D721Med (cell line): ENCODE results near the gene IZUMO2.

ENCODE experiments used
- DNase-seq: peaks from one replicate; pipeline ENCODE4 v3.0.0; 2011; ENCODE audit warnings: low spot score; ENCODE audit not compliant: insufficient read length
- FAIRE-seq: peaks from 2 replicates; lab custom pipeline; 2011; peaks lifted over from hg19 to GRCh38; lab: Jason Lieb, UNC
- TF ChIP-seq, protein P1 (sequence below): IDR thresholded peaks from 2 replicates; pipeline ENCODE4 v1.5.1; 2012; ENCODE audit warnings: mild to moderate bottlenecking, control low read depth; ENCODE audit not compliant: insufficient read depth; ENCODE audit errors: missing control alignments

IZUMO2 gene

GRCh38 chr19:50204081-50204428, 41.0 kb upstream of the IZUMO2 start:
- no peak for DNase-seq
- TF ChIP-seq, protein P1, sequence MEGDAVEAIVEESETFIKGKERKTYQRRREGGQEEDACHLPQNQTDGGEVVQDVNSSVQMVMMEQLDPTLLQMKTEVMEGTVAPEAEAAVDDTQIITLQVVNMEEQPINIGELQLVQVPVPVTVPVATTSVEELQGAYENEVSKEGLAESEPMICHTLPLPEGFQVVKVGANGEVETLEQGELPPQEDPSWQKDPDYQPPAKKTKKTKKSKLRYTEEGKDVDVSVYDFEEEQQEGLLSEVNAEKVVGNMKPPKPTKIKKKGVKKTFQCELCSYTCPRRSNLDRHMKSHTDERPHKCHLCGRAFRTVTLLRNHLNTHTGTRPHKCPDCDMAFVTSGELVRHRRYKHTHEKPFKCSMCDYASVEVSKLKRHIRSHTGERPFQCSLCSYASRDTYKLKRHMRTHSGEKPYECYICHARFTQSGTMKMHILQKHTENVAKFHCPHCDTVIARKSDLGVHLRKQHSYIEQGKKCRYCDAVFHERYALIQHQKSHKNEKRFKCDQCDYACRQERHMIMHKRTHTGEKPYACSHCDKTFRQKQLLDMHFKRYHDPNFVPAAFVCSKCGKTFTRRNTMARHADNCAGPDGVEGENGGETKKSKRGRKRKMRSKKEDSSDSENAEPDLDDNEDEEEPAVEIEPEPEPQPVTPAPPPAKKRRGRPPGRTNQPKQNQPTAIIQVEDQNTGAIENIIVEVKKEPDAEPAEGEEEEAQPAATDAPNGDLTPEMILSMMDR, result no peak
- FAIRE-seq, result no peak

- no peak for DNase-seq
- TF ChIP-seq, protein P1, result no peak
- no peak for FAIRE-seq
These were observed 40.4 kb upstream of the IZUMO2 start, which contains the start of gene MYH14 for GRCh38 chr19:50203281-50204080. TSS of gene MYH14 (plus strand) at chr19:50203622. CDS start at chr19:50210366, 6,744 bp downstream.

GRCh38 chr19:50202962-50203280, 39.8 kb upstream of the IZUMO2 start:
- FAIRE-seq, result no peak
- TF ChIP-seq, protein P1, result no peak

GRCh38 chr19:50202386-50202785, 39.3 kb upstream of the IZUMO2 start:
- FAIRE-seq, result no peak
- DNase-seq, result no peak
- TF ChIP-seq, protein P1, result no peak

More at GRCh38 chr19:50202962-50203280, 39.8 kb upstream of the IZUMO2 start:
- DNase-seq, result no peak

DNA sequence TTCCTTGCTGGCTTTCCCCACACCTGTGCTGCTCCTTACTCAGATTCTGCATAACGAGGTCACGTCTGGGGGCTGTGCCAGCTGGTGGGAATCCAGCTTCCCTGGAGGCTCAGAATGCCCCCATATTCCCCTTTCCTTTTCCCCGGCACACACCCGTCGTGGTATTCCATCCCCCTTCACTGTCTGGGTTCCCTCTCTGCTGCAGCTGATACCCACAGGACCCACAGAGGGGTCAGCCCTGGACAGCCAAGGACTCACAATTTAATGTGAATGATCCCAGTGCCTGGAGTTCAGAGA, 36.1 kb upstream of the IZUMO2 start:
- FAIRE-seq (no peak), DNase-seq (no peak)
- TF ChIP-seq, protein P1, result no peak

DNA sequence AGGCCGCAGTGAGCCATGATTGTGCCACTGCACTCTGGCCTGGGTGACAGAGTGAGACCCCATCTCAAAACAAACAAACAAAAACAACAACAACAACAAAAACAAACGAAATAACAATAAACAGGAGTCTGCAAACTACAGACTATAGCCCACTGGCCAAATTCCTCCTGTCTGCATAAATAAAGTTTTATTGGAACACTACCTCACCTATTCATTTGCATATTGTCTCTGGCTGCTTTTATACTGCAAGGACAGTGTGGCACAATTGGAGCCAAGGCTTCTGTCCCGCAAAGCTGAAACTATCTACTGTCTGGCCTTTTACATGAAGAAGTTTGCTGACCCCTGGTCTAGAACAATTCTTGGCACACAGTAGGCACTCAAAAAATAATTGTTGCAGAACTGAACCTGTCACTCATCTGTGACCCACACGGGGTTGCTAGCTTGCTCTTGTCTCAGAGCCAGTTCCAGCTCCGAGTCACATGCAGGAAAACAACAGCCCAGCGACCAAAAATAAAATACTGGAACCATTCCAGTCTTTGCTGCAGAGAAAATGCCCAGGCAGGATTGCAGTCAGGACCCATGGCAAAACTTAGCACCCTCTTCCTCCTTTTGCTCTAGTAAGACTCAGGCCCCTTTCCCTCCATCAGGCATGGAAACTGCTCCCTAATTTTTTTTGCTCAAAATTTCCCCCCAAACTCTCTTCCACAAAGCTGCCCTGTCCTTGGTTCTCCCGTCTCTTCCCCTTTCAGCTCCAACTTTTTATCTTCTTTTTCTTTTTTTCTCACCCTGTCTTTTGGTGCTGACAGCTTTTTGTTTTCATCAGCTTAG, 35.6 kb upstream of the IZUMO2 start:
- TF ChIP-seq, protein P1, result no peak
- DNase-seq (no peak), FAIRE-seq (no peak)

GRCh38 chr19:50197348-50197747, 34.3 kb upstream of the IZUMO2 start:
- FAIRE-seq (no peak), DNase-seq (no peak)
- TF ChIP-seq, protein P1, result no peak
